Bronchus fibroblast of lung (primary cell): ENCODE measurements around the gene MRPL20. TPM values are rescaled to one million over a fixed set of nuclear protein-coding genes. Genes with fewer than 3 reads are reported as not detected.

ENCODE experiments used
- total RNA-seq: library from RNA; depleted of rRNA; stranded (reverse); fragments of >200 nt; gene quantifications from 2 replicates; pipeline ENCODE4 v1.2.3, GENCODE V29; 2015

Gene MRPL20
- 153 and 190 TPM in 2 replicates for total RNA-seq

GRCh38 chr1:1406821-1407635 is at the start of gene MRPL20:
Gene MRPL20 (minus strand): TSS chr1:1407293. CDS start chr1:1407217, 76 bp downstream.

GRCh38 chr1:1449099-1449739 is 42.1 kb upstream of the MRPL20 start, which contains the start of gene ATAD3C:
Gene ATAD3C (plus strand): TSS chr1:1449689. CDS start chr1:1450684, 995 bp downstream.

GRCh38 chr1:1435106-1435903 is 28.2 kb upstream of the MRPL20 start, which contains the start of gene VWA1:
Gene VWA1 (plus strand): TSS chr1:1435690. CDS start chr1:1435749, 59 bp downstream.

GRCh38 chr1:1421147-1421906 is 14.2 kb upstream of the MRPL20 start, which contains the start of gene ANKRD65:
Gene ANKRD65 (minus strand): TSS chr1:1421276. CDS start chr1:1421005, 271 bp downstream.

GRCh38 chr1:1399187-1399871 is 7.8 kb downstream of the MRPL20 start, which contains the start of gene CCNL2:
Gene CCNL2 (minus strand): TSS chr1:1399335. CDS start chr1:1399306, 29 bp downstream.

GRCh38 chr1:1374929-1375662 is 32.0 kb downstream of the MRPL20 start, which contains the start of gene AURKAIP1:
Gene AURKAIP1 (minus strand): TSS chr1:1375207. CDS start chr1:1374756, 451 bp downstream.

GRCh38 chr1:1358433-1359271 is 48.4 kb downstream of the MRPL20 start, which contains the start of gene MXRA8:
Gene MXRA8 (minus strand): TSS chr1:1358555. CDS start chr1:1358504, 51 bp downstream.

Other genes with a start within 250 kb of the MRPL20 start
- not detected in 2 replicates for gene TTLL10, start 233.4 kb downstream of the MRPL20 start, total RNA-seq
- 0.34 TPM in 1 of 2 replicates, not detected in the other for gene TNFRSF18, start 200.7 kb downstream of the MRPL20 start, total RNA-seq
- gene TNFRSF4, start 193.1 kb downstream of the MRPL20 start, total RNA-seq: 0.17 and 0.30 TPM in 2 replicates
- 125 and 128 TPM in 2 replicates for gene SDF4, start 175.3 kb downstream of the MRPL20 start, total RNA-seq
- gene B3GALT6, start 175.1 kb downstream of the MRPL20 start, total RNA-seq: 23.2 and 25.7 TPM in 2 replicates
- 0.17 and 0.59 TPM in 2 replicates for gene C1QTNF12, start 160.6 kb downstream of the MRPL20 start, total RNA-seq
- gene UBE2J2, start 133.4 kb downstream of the MRPL20 start, total RNA-seq: 45.9 and 61.7 TPM in 2 replicates
- gene SCNN1D, start 126.9 kb downstream of the MRPL20 start, total RNA-seq: 0.30 and 1.2 TPM in 2 replicates
- gene ACAP3, start 99.4 kb downstream of the MRPL20 start, total RNA-seq: 27.6 and 28.9 TPM in 2 replicates
- gene PUSL1, start 98.7 kb downstream of the MRPL20 start, total RNA-seq: 32.4 and 42.2 TPM in 2 replicates
- 112 and 113 TPM in 2 replicates for gene INTS11, start 82.6 kb downstream of the MRPL20 start, total RNA-seq
- 26.0 and 29.1 TPM in 2 replicates for gene CPTP, start 82.5 kb downstream of the MRPL20 start, total RNA-seq
- gene TAS1R3, start 76.0 kb downstream of the MRPL20 start, total RNA-seq: under 0.01 TPM in 2 replicates
- 60.1 and 71.6 TPM in 2 replicates for gene DVL1, start 57.9 kb downstream of the MRPL20 start, total RNA-seq
- gene MXRA8, start 48.7 kb downstream of the MRPL20 start, total RNA-seq: 382 and 409 TPM in 2 replicates
- 193 and 196 TPM in 2 replicates for gene AURKAIP1, start 32.1 kb downstream of the MRPL20 start, total RNA-seq
- 53.2 and 54.5 TPM in 2 replicates for gene CCNL2, start 8.0 kb downstream of the MRPL20 start, total RNA-seq
- gene ANKRD65, start 14.0 kb upstream of the MRPL20 start, total RNA-seq: 0.45 and 0.50 TPM in 2 replicates
- gene VWA1, start 28.4 kb upstream of the MRPL20 start, total RNA-seq: 7.1 and 7.9 TPM in 2 replicates
- under 0.01 TPM in 1 of 2 replicates, not detected in the other for gene ATAD3C, start 42.4 kb upstream of the MRPL20 start, total RNA-seq
- gene ATAD3B, start 64.5 kb upstream of the MRPL20 start, total RNA-seq: 25.1 and 26.3 TPM in 2 replicates
- 65.6 and 66.2 TPM in 2 replicates for gene ATAD3A, start 104.9 kb upstream of the MRPL20 start, total RNA-seq
- 3.0 and 4.0 TPM in 2 replicates for gene TMEM240, start 133.3 kb upstream of the MRPL20 start, total RNA-seq
- gene SSU72, start 167.6 kb upstream of the MRPL20 start, total RNA-seq: 115 and 136 TPM in 2 replicates
- 3.1 and 3.4 TPM in 2 replicates for gene FNDC10, start 192.8 kb upstream of the MRPL20 start, total RNA-seq
- 21.7 and 23.6 TPM in 2 replicates for gene MIB2, start 208.2 kb upstream of the MRPL20 start, total RNA-seq
- gene MMP23B, start 224.9 kb upstream of the MRPL20 start, total RNA-seq: 10.3 and 10.4 TPM in 2 replicates